D721Med (cell line): Measurements from ENCODE around the gene ADAM22.
"Not testable (repeated sequence)": the region's sequence is repeated elsewhere in the genome, so short reads cannot be mapped to it uniquely, and the experiment has no call there.

Source experiments
- DNase-seq: peaks from one replicate; pipeline ENCODE4 v3.0.0; 2011; ENCODE audit warnings: low spot score; ENCODE audit not compliant: insufficient read length
- FAIRE-seq: peaks from 2 replicates; lab custom pipeline; 2011; peaks lifted over from hg19 to GRCh38; lab: Jason Lieb, UNC
- TF ChIP-seq, protein P1 (sequence below): IDR thresholded peaks from 2 replicates; pipeline ENCODE4 v1.5.1; 2012; ENCODE audit warnings: mild to moderate bottlenecking, control low read depth; ENCODE audit not compliant: insufficient read depth; ENCODE audit errors: missing control alignments

ADAM22 gene, protein sequence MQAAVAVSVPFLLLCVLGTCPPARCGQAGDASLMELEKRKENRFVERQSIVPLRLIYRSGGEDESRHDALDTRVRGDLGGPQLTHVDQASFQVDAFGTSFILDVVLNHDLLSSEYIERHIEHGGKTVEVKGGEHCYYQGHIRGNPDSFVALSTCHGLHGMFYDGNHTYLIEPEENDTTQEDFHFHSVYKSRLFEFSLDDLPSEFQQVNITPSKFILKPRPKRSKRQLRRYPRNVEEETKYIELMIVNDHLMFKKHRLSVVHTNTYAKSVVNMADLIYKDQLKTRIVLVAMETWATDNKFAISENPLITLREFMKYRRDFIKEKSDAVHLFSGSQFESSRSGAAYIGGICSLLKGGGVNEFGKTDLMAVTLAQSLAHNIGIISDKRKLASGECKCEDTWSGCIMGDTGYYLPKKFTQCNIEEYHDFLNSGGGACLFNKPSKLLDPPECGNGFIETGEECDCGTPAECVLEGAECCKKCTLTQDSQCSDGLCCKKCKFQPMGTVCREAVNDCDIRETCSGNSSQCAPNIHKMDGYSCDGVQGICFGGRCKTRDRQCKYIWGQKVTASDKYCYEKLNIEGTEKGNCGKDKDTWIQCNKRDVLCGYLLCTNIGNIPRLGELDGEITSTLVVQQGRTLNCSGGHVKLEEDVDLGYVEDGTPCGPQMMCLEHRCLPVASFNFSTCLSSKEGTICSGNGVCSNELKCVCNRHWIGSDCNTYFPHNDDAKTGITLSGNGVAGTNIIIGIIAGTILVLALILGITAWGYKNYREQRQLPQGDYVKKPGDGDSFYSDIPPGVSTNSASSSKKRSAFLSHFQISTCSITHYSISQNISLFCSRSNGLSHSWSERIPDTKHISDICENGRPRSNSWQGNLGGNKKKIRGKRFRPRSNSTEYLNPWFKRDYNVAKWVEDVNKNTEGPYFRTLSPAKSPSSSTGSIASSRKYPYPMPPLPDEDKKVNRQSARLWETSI

DNA sequence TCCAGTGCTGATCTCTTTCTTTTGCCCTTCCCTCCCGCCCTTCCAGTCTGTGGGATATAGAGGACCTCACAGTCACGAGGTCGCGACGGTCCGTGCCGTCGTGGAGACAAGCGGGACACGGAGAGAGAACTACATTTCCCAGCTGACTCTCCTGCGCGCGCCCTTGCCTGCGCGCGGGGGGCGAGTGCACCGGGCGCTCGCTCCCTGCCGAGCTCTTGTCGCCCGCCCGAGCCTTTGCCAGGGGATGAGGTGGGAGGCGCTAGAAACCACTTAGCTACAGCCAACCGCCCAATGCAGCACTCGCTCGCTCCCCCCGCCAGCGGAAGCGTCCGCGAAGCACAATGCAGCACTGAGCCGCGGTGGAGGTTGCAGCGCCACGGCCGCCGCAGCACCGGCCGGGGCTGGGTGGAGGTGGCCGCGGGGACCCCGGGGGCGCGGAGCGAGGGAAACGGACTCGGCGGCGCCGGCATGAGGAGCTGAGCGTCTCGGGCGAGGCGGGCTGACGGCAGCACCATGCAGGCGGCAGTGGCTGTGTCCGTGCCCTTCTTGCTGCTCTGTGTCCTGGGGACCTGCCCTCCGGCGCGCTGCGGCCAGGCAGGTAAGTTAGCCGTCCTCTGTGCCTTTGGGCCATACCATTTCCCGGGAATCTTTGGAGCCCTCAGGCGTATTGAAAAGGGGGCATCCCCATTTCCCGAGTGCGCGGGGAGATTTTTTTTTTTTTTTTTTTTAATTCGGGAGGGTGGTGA, at the start of gene ADAM22:
Gene ADAM22 (plus strand): TSS at position 299 of the 746 bp plus-strand sequence. CDS start 215 bp downstream, at position 514.
- TF ChIP-seq, protein P1, sequence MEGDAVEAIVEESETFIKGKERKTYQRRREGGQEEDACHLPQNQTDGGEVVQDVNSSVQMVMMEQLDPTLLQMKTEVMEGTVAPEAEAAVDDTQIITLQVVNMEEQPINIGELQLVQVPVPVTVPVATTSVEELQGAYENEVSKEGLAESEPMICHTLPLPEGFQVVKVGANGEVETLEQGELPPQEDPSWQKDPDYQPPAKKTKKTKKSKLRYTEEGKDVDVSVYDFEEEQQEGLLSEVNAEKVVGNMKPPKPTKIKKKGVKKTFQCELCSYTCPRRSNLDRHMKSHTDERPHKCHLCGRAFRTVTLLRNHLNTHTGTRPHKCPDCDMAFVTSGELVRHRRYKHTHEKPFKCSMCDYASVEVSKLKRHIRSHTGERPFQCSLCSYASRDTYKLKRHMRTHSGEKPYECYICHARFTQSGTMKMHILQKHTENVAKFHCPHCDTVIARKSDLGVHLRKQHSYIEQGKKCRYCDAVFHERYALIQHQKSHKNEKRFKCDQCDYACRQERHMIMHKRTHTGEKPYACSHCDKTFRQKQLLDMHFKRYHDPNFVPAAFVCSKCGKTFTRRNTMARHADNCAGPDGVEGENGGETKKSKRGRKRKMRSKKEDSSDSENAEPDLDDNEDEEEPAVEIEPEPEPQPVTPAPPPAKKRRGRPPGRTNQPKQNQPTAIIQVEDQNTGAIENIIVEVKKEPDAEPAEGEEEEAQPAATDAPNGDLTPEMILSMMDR = peak; percentile 19
- peak; percentile 39 for DNase-seq
- FAIRE-seq = no peak

DNA sequence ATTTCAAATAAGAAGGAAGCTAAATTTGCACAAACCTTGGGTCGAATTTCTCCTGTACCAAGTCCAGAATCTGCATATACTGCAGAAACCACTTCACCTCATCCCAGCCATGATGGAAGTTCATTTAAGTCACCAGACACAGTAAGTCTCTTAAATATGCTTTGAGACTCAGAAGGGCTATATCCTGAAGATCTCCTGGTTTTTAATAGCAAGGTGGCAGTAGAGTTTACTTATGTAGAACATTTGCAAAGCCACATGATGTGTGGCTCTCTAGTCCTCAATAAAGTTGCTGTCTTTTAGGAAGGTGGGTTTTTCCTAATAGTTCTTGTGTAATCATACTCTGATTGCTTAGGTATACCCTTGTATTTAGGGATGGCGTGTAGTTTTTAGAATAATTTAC, 49.0 kb upstream of the ADAM22 start:
- FAIRE-seq = no peak
- DNase-seq = no peak
- TF ChIP-seq, protein P1 = no peak

DNA sequence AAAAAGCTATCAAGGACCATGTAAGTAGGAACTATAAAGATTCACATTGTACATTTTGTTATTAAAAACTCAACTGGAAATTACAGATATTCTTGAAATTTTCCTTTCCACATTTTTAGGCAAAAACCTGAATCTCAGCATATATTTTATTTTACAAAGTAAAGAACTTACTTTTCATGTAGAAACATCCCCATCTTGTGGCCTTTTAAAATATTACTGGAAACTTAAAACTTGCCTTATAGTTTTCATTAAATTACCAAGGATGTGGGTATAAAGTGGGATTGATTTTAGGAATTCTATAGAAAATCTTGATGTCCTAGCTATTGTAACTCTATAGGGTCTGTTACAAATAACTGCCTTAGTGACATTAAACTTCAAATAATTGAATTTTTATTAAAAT, 47.2 kb upstream of the ADAM22 start:
- no peak for FAIRE-seq
- DNase-seq = no peak
- TF ChIP-seq, protein P1 = peak; percentile 42

DNA sequence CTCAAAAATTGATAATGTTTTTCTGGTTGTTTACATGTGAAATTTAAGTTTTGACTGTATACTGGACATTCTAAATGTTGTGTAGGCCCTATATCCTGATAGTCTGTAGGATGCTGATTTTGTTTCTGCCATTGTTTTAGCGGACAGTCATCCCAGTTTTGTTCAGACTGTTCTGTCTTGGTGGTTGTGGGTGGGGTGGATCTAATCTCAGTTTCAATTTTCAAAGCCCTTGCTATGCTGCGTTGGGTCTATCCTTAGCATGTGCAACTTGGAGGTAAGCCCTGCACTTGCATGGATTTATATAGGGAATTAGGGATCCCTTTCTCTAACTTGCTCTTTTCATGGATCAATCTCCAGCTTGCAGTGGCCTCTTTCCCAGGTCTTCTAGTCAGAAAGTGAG, 38.7 kb upstream of the ADAM22 start:
- DNase-seq (no peak), FAIRE-seq (no peak)
- TF ChIP-seq, protein P1 = no peak

DNA sequence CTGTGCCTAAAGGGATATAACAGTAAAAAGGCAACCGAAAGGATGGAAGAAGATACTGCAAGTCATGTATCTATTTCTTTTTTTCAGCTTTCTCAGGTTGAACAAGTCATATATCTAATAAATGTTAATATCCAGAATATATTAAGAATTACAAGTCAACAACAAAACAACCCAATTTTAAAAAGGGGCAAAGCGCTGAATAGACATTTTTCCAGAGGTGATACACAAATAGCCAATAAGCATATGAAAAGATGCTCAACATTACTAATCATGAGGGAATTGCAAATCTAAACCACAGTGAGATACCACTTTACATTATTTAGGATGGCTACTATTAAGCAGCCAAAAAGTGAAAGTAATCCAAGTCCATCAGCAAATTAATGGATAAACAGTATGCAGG, 34.8 kb upstream of the ADAM22 start:
- no peak for FAIRE-seq
- TF ChIP-seq, protein P1 = no peak

DNA sequence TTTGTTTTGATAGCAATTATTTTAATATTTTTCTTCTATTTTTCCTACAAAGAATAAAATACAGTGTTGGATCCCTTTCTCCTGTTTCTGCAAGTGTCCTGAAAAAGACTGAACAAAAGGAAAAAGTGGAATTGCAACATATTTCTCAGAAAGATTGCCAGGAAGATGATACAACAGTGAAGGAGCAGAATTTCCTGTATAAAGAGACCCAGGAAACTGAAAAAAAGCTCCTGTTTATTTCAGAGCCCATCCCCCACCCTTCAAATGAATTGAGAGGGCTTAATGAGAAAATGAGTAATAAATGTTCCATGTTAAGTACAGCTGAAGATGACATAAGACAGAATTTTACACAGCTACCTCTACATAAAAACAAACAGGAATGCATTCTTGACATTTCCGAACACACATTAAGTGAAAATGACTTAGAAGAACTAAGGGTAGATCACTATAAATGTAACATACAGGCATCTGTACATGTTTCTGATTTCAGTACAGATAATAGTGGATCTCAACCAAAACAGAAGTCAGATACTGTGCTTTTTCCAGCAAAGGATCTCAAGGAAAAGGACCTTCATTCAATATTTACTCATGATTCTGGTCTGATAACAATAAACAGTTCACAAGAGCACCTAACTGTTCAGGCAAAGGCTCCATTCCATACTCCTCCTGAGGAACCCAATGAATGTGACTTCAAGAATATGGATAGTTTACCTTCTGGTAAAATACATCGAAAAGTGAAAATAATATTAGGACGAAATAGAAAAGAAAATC, 26.7 kb upstream of the ADAM22 start:
- peak; percentile 87 for FAIRE-seq
- not testable (repeated sequence) for DNase-seq

More for the DNA sequence above, 34.8 kb upstream of the ADAM22 start:
- no peak for DNase-seq

DNA sequence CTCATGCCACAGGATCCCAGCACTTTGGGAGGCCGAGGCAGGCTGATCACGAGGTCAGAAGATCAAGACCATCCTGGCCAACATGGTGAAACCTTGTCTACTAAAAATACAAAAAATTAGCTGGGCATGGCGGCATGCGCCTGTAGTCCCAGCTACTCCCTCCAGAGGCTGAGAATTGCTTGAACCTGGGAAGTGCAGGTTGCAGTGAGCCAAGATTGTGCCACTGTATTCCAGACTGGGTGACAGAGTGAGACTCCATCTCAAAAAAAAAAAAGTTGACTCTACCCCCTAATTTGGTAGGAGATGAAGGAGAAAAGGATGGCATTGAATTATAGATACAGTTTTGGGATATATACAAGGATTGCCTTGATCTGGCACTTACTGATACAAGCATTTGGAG, 25.2 kb upstream of the ADAM22 start:
- FAIRE-seq, DNase-seq: not testable (repeated sequence)
